ENCODE measurements around the gene RASGRP4. TPM values are rescaled to one million over a fixed set of nuclear protein-coding genes. Genes with fewer than 3 reads are reported as not detected.

Gene RASGRP4
- polyA plus RNA-seq, 1 donor (not counting 4 experiments of a cell fraction or from before 2014, with no cell fraction given), result not detected

DNA sequence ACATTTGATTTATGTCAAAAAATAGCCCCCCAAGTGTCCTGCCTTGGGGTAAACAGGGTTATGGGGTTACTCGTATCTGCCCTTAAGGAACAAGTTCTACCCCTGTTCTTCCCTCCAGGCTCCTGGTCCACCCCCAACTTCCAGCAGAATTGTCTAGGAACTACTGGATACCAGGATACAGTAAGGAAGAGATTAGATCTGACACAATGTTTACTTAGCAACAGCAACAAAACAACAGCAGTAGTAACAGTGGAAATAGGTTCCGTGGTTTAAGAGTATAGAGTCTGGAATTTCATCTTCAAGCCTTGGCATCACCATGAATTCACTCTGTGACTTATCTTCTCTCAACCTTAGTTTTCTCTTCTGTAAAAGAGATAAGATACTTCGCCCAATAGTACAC is 24.9 kb downstream of the RASGRP4 start:
- H3K9ac ChIP-seq (ENCODE audit: control insufficient read depth, extremely low read depth, insufficient read depth, low read length), result no peak overlapping the region
- H3K9me3 ChIP-seq (ENCODE audit: control insufficient read depth, low read depth, low read length), result no peaks in the 10 kb centered on the region
- FAIRE-seq (no peak), DNase-seq (ENCODE audit: low read depth, low spot score) (no peak)
- no peaks in the 10 kb centered on the region for H3K27me3 ChIP-seq (ENCODE audit: control insufficient read depth, extremely low read depth, insufficient read depth, low read length)
- H2AFZ ChIP-seq (ENCODE audit: control insufficient read depth, low read length), result no peak overlapping the region
- no peaks in the 10 kb centered on the region for H3K36me3 ChIP-seq (ENCODE audit: control insufficient read depth in 2 of 2, extremely low read depth in 1 of 2, insufficient read depth in 2 of 2, low read length in 2 of 2)
- H3K27ac ChIP-seq (ENCODE audit: control insufficient read depth, insufficient read depth, low read length), result no peak overlapping the region
- H3K4me3 ChIP-seq (ENCODE audit: control insufficient read depth in 2 of 3, extremely low read depth in 1 of 3, insufficient read depth in 2 of 3, low read depth in 1 of 3, low read length in 3 of 3), result no peak overlapping the region
- peaks cover 4% of the 10 kb centered on the region for H3K4me1 ChIP-seq (ENCODE audit: control insufficient read depth, extremely low read depth, insufficient read depth, low read length)
- no peak for TF ChIP-seq EZH2 (IDR thresholded peaks at IDR 0.05; ENCODE audit: low read length)
- TF ChIP-seq, protein P1, sequence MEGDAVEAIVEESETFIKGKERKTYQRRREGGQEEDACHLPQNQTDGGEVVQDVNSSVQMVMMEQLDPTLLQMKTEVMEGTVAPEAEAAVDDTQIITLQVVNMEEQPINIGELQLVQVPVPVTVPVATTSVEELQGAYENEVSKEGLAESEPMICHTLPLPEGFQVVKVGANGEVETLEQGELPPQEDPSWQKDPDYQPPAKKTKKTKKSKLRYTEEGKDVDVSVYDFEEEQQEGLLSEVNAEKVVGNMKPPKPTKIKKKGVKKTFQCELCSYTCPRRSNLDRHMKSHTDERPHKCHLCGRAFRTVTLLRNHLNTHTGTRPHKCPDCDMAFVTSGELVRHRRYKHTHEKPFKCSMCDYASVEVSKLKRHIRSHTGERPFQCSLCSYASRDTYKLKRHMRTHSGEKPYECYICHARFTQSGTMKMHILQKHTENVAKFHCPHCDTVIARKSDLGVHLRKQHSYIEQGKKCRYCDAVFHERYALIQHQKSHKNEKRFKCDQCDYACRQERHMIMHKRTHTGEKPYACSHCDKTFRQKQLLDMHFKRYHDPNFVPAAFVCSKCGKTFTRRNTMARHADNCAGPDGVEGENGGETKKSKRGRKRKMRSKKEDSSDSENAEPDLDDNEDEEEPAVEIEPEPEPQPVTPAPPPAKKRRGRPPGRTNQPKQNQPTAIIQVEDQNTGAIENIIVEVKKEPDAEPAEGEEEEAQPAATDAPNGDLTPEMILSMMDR (optimal IDR thresholded peaks at IDR 0.05 in 1 of 3, IDR thresholded peaks at IDR 0.05 in 1 of 3, conservative IDR thresholded peaks at IDR 0.05 in 1 of 3; ENCODE audit: extremely low read depth in 1 of 3, insufficient read depth in 2 of 3, low read length in 3 of 3), result no peak
- no peaks in the 10 kb centered on the region for H3K79me2 ChIP-seq (ENCODE audit: control insufficient read depth, insufficient read depth, low read length)
- dilution Hi-C loops (cut with MboI; ENCODE audit: extremely low pct_ligation_motif_present, low sequenced_read_pairs), result no loop called here
- H4K20me1 ChIP-seq (ENCODE audit: control insufficient read depth, extremely low read depth, insufficient read depth, low read length), result no peaks in the 10 kb centered on the region
- H3K9me1 ChIP-seq (ENCODE audit: control insufficient read depth, extremely low read depth, insufficient read depth, low read length), result no peaks in the 10 kb centered on the region
- H3K4me2 ChIP-seq (ENCODE audit: control insufficient read depth, extremely low read depth, insufficient read depth, low read depth, low read length), result no peak overlapping the region

DNA sequence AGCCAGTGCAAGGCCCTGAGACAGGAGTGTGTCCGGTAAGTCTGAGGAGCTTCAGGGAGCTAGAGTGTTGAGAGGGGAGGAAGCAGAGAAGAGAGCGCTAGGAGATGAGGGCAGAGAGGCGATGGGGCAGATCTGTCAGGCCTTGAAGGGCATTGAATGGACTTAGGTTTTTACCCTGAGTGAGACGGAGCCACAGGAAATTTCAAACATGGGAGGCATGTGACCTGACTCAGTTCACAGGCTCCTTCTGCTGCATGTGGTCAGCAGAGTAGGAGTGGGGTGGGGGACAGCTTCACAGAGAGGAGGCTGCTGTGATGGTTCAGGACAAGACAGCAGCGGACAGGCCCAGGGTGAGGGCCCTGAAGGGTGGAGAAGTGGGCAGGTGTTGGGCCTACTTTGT is 25.7 kb downstream of the RASGRP4 start:
- Histone ChIP-seq H3K4me2 (ENCODE audit: control insufficient read depth, extremely low read depth, insufficient read depth, low read depth, low read length) (no peak overlapping the region), H2AFZ (ENCODE audit: control insufficient read depth, low read length) (no peak overlapping the region), H4K20me1 (ENCODE audit: control insufficient read depth, extremely low read depth, insufficient read depth, low read length) (no peaks in the 10 kb centered on the region), H3K4me3 (ENCODE audit: control insufficient read depth in 2 of 3, extremely low read depth in 1 of 3, insufficient read depth in 2 of 3, low read depth in 1 of 3, low read length in 3 of 3) (no peak overlapping the region), H3K9me1 (ENCODE audit: control insufficient read depth, extremely low read depth, insufficient read depth, low read length) (no peaks in the 10 kb centered on the region), H3K4me1 (ENCODE audit: control insufficient read depth, extremely low read depth, insufficient read depth, low read length) (peaks cover 4% of the 10 kb centered on the region), H3K9me3 (ENCODE audit: control insufficient read depth, low read depth, low read length) (no peaks in the 10 kb centered on the region), H3K36me3 (ENCODE audit: control insufficient read depth in 2 of 2, extremely low read depth in 1 of 2, insufficient read depth in 2 of 2, low read length in 2 of 2) (peaks cover 0 to 2% of the 10 kb centered on the region in 2 experiments), H3K27ac (ENCODE audit: control insufficient read depth, insufficient read depth, low read length) (no peak overlapping the region), H3K79me2 (ENCODE audit: control insufficient read depth, insufficient read depth, low read length) (no peaks in the 10 kb centered on the region), H3K27me3 (ENCODE audit: control insufficient read depth, extremely low read depth, insufficient read depth, low read length) (no peaks in the 10 kb centered on the region), H3K9ac (ENCODE audit: control insufficient read depth, extremely low read depth, insufficient read depth, low read length) (no peak overlapping the region)
- no peak for DNase-seq (ENCODE audit: low read depth, low spot score)
- no peak for FAIRE-seq
- dilution Hi-C loops (cut with MboI; ENCODE audit: extremely low pct_ligation_motif_present, low sequenced_read_pairs), result no loop called here
- TF ChIP-seq, protein P1 (optimal IDR thresholded peaks at IDR 0.05 in 1 of 3, IDR thresholded peaks at IDR 0.05 in 1 of 3, conservative IDR thresholded peaks at IDR 0.05 in 1 of 3; ENCODE audit: extremely low read depth in 1 of 3, insufficient read depth in 2 of 3, low read length in 3 of 3), result no peak
- no peak for TF ChIP-seq EZH2 (IDR thresholded peaks at IDR 0.05; ENCODE audit: low read length)

Data from keratinocyte (primary cell).